Esophagus squamous epithelium (tissue), 4 donors: ENCODE measurements around the gene REXO5.

Source experiments
- POLR2A ChIP-seq, 4 donors: fragments of 450-650 bp; IDR thresholded peaks; one replicate each; pipeline ENCODE4 v1.6.1; 2017; ENCODE audit warnings: antibody characterized with exemption in 4 of 4, mild to moderate bottlenecking in 4 of 4, moderate library complexity in 3 of 4
- TF ChIP-seq, protein P1 (sequence below), 6 experiments: fragments of 450-650 bp in 4 of 6; fragments of 200-600 bp in 2 of 6; sonication (generic) in 2 of 6; IDR thresholded peaks; one replicate each; pipeline ENCODE4 v1.5.1; 2016 to 2019; ENCODE audit warnings: antibody characterized with exemption in 6 of 6, mild to moderate bottlenecking in 4 of 6, moderate library complexity in 4 of 6

DNA sequence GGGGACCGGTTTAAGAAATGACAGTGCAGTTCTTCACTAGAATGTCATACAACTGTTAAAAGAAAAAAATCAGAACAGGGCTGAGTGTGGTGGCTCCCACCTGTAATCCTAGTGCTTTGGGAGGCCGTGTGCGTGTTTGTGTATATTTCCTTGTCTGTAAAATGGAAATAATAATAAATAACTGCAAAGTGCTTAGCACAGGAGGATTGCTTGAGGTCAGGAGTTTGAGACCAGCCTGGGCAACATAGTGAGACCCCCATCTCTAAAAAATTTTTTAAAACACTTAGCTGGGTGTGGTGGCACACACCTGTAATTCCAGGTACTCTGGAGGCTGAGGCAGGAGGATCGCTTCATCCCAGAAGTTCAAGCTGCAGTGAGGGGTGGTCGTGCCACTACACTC is 40.0 kb upstream of the REXO5 start:
- TF ChIP-seq, protein P1, sequence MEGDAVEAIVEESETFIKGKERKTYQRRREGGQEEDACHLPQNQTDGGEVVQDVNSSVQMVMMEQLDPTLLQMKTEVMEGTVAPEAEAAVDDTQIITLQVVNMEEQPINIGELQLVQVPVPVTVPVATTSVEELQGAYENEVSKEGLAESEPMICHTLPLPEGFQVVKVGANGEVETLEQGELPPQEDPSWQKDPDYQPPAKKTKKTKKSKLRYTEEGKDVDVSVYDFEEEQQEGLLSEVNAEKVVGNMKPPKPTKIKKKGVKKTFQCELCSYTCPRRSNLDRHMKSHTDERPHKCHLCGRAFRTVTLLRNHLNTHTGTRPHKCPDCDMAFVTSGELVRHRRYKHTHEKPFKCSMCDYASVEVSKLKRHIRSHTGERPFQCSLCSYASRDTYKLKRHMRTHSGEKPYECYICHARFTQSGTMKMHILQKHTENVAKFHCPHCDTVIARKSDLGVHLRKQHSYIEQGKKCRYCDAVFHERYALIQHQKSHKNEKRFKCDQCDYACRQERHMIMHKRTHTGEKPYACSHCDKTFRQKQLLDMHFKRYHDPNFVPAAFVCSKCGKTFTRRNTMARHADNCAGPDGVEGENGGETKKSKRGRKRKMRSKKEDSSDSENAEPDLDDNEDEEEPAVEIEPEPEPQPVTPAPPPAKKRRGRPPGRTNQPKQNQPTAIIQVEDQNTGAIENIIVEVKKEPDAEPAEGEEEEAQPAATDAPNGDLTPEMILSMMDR (IDR thresholded peaks at IDR 0.05): no peak
- no peak for TF ChIP-seq POLR2A (IDR thresholded peaks at IDR 0.05)
